Dendritic cell treated with granulocyte-macrophage colony-stimulating factor and Interleukin-4, amounts not matched to agents 40 ng/mL and 50 ng/mL, for 4 days (primary cell): ENCODE measurements around the gene KRABD2.
A peak's percentile ranks its signal among the peaks of the same experiment; 100 is the strongest.
"Not testable (repeated sequence)": the region's sequence is repeated elsewhere in the genome, so short reads cannot be mapped to it uniquely, and the experiment has no call there.

ENCODE experiments used
- H3K27ac Mint-ChIP-seq: one replicate; pipeline ENCODE4 v1.8.0; 2022; ENCODE audit warnings: mild to moderate bottlenecking, mixed read lengths
- H3K27me3 Mint-ChIP-seq: one replicate; pipeline ENCODE4 v1.8.0; 2022; ENCODE audit warnings: mild to moderate bottlenecking, mixed read lengths
- H3K36me3 Mint-ChIP-seq: one replicate; pipeline ENCODE4 v1.8.0; 2022; ENCODE audit warnings: low read depth, mixed read lengths
- H3K4me1 Mint-ChIP-seq: one replicate; pipeline ENCODE4 v1.8.0; 2022; ENCODE audit warnings: low read depth, mixed read lengths
- H3K4me3 Mint-ChIP-seq: one replicate; pipeline ENCODE4 v1.8.0; 2022; ENCODE audit warnings: mild to moderate bottlenecking, moderate library complexity, mixed read lengths
- H3K9me3 Mint-ChIP-seq: one replicate; pipeline ENCODE4 v1.8.0; 2022; ENCODE audit warnings: mixed read lengths
- intact Hi-C: fragments of 100-400 bp; cut with micrococcal nuclease; formaldehyde crosslinking; loops from one replicate; pipeline ENCODE4 v1.15.0; 2022

The KRABD2 gene

GRCh38 chr17:8383143-8383822, 6.8 kb upstream of the KRABD2 start, which contains the start of gene RPL26:
Gene RPL26, minus strand, starts transcription at chr17:8383193. Its CDS starts 883 bp downstream, at chr17:8382310.
- H3K36me3 Mint-ChIP-seq, result peaks cover 51% of the 10 kb centered on the region
- H3K4me3 Mint-ChIP-seq, result peak within 1 kb of the TSS; percentile 97
- intact Hi-C loops, result loop anchor here (1.0 to 2.0 kb wide), 2 partner anchors 54 to 363 kb away; no protein-coding TSS in a partner anchor
- H3K27me3 Mint-ChIP-seq, result no peaks in the 10 kb centered on the region
- H3K4me1 Mint-ChIP-seq, result peaks cover 35% of the 10 kb centered on the region
- H3K9me3 Mint-ChIP-seq, result no peaks in the 10 kb centered on the region
- H3K27ac Mint-ChIP-seq, result peak within 1 kb of the TSS; percentile 93

GRCh38 chr17:8382880-8383142, 6.3 kb upstream of the KRABD2 start:
- H3K4me1 Mint-ChIP-seq, result peaks cover 40% of the 10 kb centered on the region

GRCh38 chr17:8382052-8382879, 5.8 kb upstream of the KRABD2 start:
- peaks cover 40% of the 10 kb centered on the region for H3K4me1 Mint-ChIP-seq
- H3K27ac Mint-ChIP-seq, result peak overlapping the region; percentile 93
- H3K27me3 Mint-ChIP-seq, result no peaks in the 10 kb centered on the region
- no peaks in the 10 kb centered on the region for H3K9me3 Mint-ChIP-seq
- peak overlapping the region; percentile 97 for H3K4me3 Mint-ChIP-seq
- intact Hi-C loops, result loop anchor here (2.0 kb wide), 1 partner anchor 55 kb away; no protein-coding TSS in a partner anchor
- H3K36me3 Mint-ChIP-seq, result peaks cover 61% of the 10 kb centered on the region

More at GRCh38 chr17:8382880-8383142, 6.3 kb upstream of the KRABD2 start:
- peaks cover 56% of the 10 kb centered on the region for H3K36me3 Mint-ChIP-seq
- H3K9me3 Mint-ChIP-seq, result no peaks in the 10 kb centered on the region
- intact Hi-C loops, result loop anchor here (1.0 to 2.0 kb wide), 2 partner anchors 54 to 363 kb away; no protein-coding TSS in a partner anchor
- H3K27me3 Mint-ChIP-seq, result no peaks in the 10 kb centered on the region
- H3K27ac Mint-ChIP-seq, result peak overlapping the region; percentile 93
- peak overlapping the region; percentile 97 for H3K4me3 Mint-ChIP-seq

GRCh38 chr17:8380049-8380448, 3.5 kb upstream of the KRABD2 start:
- Mint-ChIP-seq H3K9me3 (no peaks in the 10 kb centered on the region), H3K4me1 (peaks cover 45% of the 10 kb centered on the region), H3K27ac (no peak overlapping the region), H3K4me3 (no peak overlapping the region), H3K27me3 (no peaks in the 10 kb centered on the region), H3K36me3 (peaks cover 75% of the 10 kb centered on the region)
- intact Hi-C loops, result no loop called here

GRCh38 chr17:8378117-8378516, 1.6 kb upstream of the KRABD2 start:
- H3K27ac Mint-ChIP-seq, H3K9me3 Mint-ChIP-seq, H3K27me3 Mint-ChIP-seq, H3K4me3 Mint-ChIP-seq: not testable (repeated sequence)
- H3K36me3 Mint-ChIP-seq, result peaks cover 86% of the 10 kb centered on the region
- H3K4me1 Mint-ChIP-seq, result peaks cover 32% of the 10 kb centered on the region
- intact Hi-C loops, result loop anchor here (5.0 kb wide), 1 partner anchor 131 kb away; the partner anchor contains the start of genes CTC1 and PFAS

GRCh38 chr17:8377422-8377821, 918 bp upstream of the KRABD2 start:
- Mint-ChIP-seq H3K36me3 (peaks cover 84% of the 10 kb centered on the region), H3K27me3 (no peaks in the 10 kb centered on the region), H3K9me3 (no peaks in the 10 kb centered on the region), H3K27ac (peak overlapping the region; percentile 86), H3K4me3 (no peak overlapping the region), H3K4me1 (peaks cover 32% of the 10 kb centered on the region)
- intact Hi-C loops, result loop anchor here (5.0 kb wide), 1 partner anchor 130 kb away; the partner anchor contains the start of genes CTC1 and PFAS

GRCh38 chr17:8375738-8376259, 705 bp downstream of the KRABD2 start:
- Mint-ChIP-seq H3K9me3 (no peaks in the 10 kb centered on the region), H3K4me1 (peaks cover 30% of the 10 kb centered on the region), H3K4me3 (peak overlapping the region; percentile 87), H3K27ac (peak overlapping the region; percentile 86), H3K36me3 (peaks cover 80% of the 10 kb centered on the region), H3K27me3 (no peaks in the 10 kb centered on the region)
- intact Hi-C loops, result loop anchor here (5.0 kb wide), 1 partner anchor 128 kb away; the partner anchor contains the start of genes CTC1 and PFAS

- H3K9me3 Mint-ChIP-seq, H3K27ac Mint-ChIP-seq, H3K4me3 Mint-ChIP-seq, H3K27me3 Mint-ChIP-seq, intact Hi-C loops: not testable (repeated sequence)
- Mint-ChIP-seq H3K36me3 (peaks cover 74% of the 10 kb centered on the region), H3K4me1 (peaks cover 37% of the 10 kb centered on the region)
Observed at GRCh38 chr17:8373856-8374255, 2.6 kb downstream of the KRABD2 start.

- H3K9me3 Mint-ChIP-seq, result no peaks in the 10 kb centered on the region
- peaks cover 74% of the 10 kb centered on the region for H3K36me3 Mint-ChIP-seq
- no peak overlapping the region for H3K4me3 Mint-ChIP-seq
- no peaks in the 10 kb centered on the region for H3K27me3 Mint-ChIP-seq
- H3K4me1 Mint-ChIP-seq, result peaks cover 27% of the 10 kb centered on the region
- intact Hi-C loops, result no loop called here
- H3K27ac Mint-ChIP-seq, result no peak overlapping the region
Observed at GRCh38 chr17:8372422-8372821, 4.1 kb downstream of the KRABD2 start.

- Mint-ChIP-seq H3K4me1 (peaks cover 27% of the 10 kb centered on the region), H3K27ac (no peak overlapping the region), H3K9me3 (no peaks in the 10 kb centered on the region), H3K27me3 (no peaks in the 10 kb centered on the region), H3K36me3 (peaks cover 71% of the 10 kb centered on the region), H3K4me3 (no peak overlapping the region)
- intact Hi-C loops, result no loop called here
Observed at GRCh38 chr17:8371786-8372185, 4.7 kb downstream of the KRABD2 start.

- Mint-ChIP-seq H3K4me3 (peak overlapping the region; percentile 23), H3K9me3 (no peaks in the 10 kb centered on the region), H3K27ac (peak overlapping the region; percentile 41), H3K4me1 (peaks cover 20% of the 10 kb centered on the region), H3K36me3 (peaks cover 66% of the 10 kb centered on the region), H3K27me3 (no peaks in the 10 kb centered on the region)
- intact Hi-C loops, result no loop called here
Observed at GRCh38 chr17:8369944-8370343, 6.6 kb downstream of the KRABD2 start.

GRCh38 chr17:8368193-8368592, 8.3 kb downstream of the KRABD2 start:
- no peaks in the 10 kb centered on the region for H3K9me3 Mint-ChIP-seq
- no peaks in the 10 kb centered on the region for H3K27me3 Mint-ChIP-seq
- intact Hi-C loops, result no loop called here
- H3K4me3 Mint-ChIP-seq, result no peak overlapping the region
- no peak overlapping the region for H3K27ac Mint-ChIP-seq
- H3K36me3 Mint-ChIP-seq, result peaks cover 63% of the 10 kb centered on the region
- H3K4me1 Mint-ChIP-seq, result peaks cover 20% of the 10 kb centered on the region

- no peaks in the 10 kb centered on the region for H3K9me3 Mint-ChIP-seq
- no peak overlapping the region for H3K27ac Mint-ChIP-seq
- H3K36me3 Mint-ChIP-seq, result peaks cover 50% of the 10 kb centered on the region
- no peak overlapping the region for H3K4me3 Mint-ChIP-seq
- intact Hi-C loops, result no loop called here
- H3K4me1 Mint-ChIP-seq, result peaks cover 18% of the 10 kb centered on the region
- H3K27me3 Mint-ChIP-seq, result no peaks in the 10 kb centered on the region
Observed at GRCh38 chr17:8366231-8366630, 10.3 kb downstream of the KRABD2 start.

GRCh38 chr17:8365143-8365542, 11.4 kb downstream of the KRABD2 start:
- Mint-ChIP-seq H3K4me1 (peaks cover 17% of the 10 kb centered on the region), H3K27ac (no peak overlapping the region), H3K4me3 (no peak overlapping the region), H3K27me3 (no peaks in the 10 kb centered on the region), H3K9me3 (no peaks in the 10 kb centered on the region), H3K36me3 (peaks cover 44% of the 10 kb centered on the region)
- intact Hi-C loops, result no loop called here
